PC-3 (cell line): Measurements from ENCODE around the gene TFIP11. TPM values are rescaled to one million over a fixed set of nuclear protein-coding genes. Genes with fewer than 3 reads are reported as not detected.

Source experiments
- ATAC-seq: fragments of 200-7000 bp; cut with Tn5 transposase; 2 replicates; pipeline ENCODE4 v1.9.1; 2020; ENCODE audit warnings: mild to moderate bottlenecking, moderate library complexity
- BruUV-seq: library from RNA; stranded (reverse); fragments of 400-500 nt; replicated peaks from 2 replicates; lab custom pipeline; 2021; lab: Mats Ljungman, UMichigan
- CTCF ChIA-PET: fragments of 300-600 bp; sonication (Branson Sonifier 250); formaldehyde crosslinking; loops from one replicate; lab custom pipeline; 2022; ENCODE audit warnings: antibody characterized with exemption; lab: Charles Lee
- POLR2A ChIA-PET: fragments of 300-600 bp; sonication (Branson Sonifier 250); formaldehyde crosslinking; loops from one replicate; lab custom pipeline; 2022; ENCODE audit warnings: antibody characterized with exemption; ENCODE audit not compliant: unreplicated experiment; lab: Charles Lee
- DNase-seq: peaks from one replicate; pipeline ENCODE4 v3.0.0-alpha.2; 2015
- H2AFZ ChIP-seq: fragments of 300-600 bp; sonication (generic); 2 replicates; pipeline ENCODE4 v1.6.0; 2016; ENCODE audit warnings: antibody characterized with exemption, low read length
- H3F3A ChIP-seq: fragments of 300-600 bp; sonication (generic); one replicate; pipeline ENCODE4 v1.6.0; 2017; ENCODE audit warnings: antibody characterized with exemption, low read length, control low read depth, mild to moderate bottlenecking; ENCODE audit not compliant: unreplicated experiment
- H3K27ac ChIP-seq: fragments of 300-600 bp; sonication (generic); 2 replicates; pipeline ENCODE4 v1.5.1; 2016; ENCODE audit warnings: mild to moderate bottlenecking, low read length
- H3K27me3 ChIP-seq: fragments of 300-600 bp; sonication (generic); 2 replicates; pipeline ENCODE4 v1.6.1; 2016; ENCODE audit warnings: low read length, mixed read lengths
- H3K36me3 ChIP-seq: fragments of 300-600 bp; sonication (generic); 2 replicates; pipeline ENCODE4 v1.6.1; 2016; ENCODE audit warnings: low read depth, mixed run types, low read length, mixed read lengths
- H3K4me1 ChIP-seq: fragments of 300-600 bp; sonication (generic); 2 replicates; pipeline ENCODE4 v1.5.1; 2016; ENCODE audit warnings: low read length; ENCODE audit not compliant: insufficient read depth
- H3K4me2 ChIP-seq: fragments of 300-600 bp; sonication (generic); 2 replicates; pipeline ENCODE4 v1.6.0; 2016; ENCODE audit warnings: low read length
- H3K4me3 ChIP-seq: fragments of 300-600 bp; sonication (generic); 2 replicates; pipeline ENCODE4 v1.5.1; 2016; ENCODE audit warnings: mild to moderate bottlenecking, low read length, mixed read lengths
- H3K79me2 ChIP-seq: fragments of 300-600 bp; sonication (generic); 2 replicates; pipeline ENCODE4 v1.6.1; 2017; ENCODE audit warnings: low read length, mixed read lengths
- H3K9ac ChIP-seq: fragments of 300-600 bp; sonication (generic); 2 replicates; pipeline ENCODE4 v1.6.0; 2016; ENCODE audit warnings: mild to moderate bottlenecking, low read length
- H3K9me2 ChIP-seq: fragments of 300-600 bp; sonication (generic); replicated peaks from 2 replicates; pipeline ENCODE4 v1.6.1; 2016; ENCODE audit warnings: mixed run types, low read length, mixed read lengths
- H3K9me3 ChIP-seq: fragments of 300-600 bp; sonication (generic); 2 replicates; pipeline ENCODE4 v1.6.1; 2016; ENCODE audit warnings: low read length, mixed read lengths
- H4K20me1 ChIP-seq: fragments of 300-600 bp; sonication (generic); 2 replicates; pipeline ENCODE4 v1.6.1; 2016; ENCODE audit warnings: low read length, mixed read lengths
- EZH2 ChIP-seq: fragments of 300-600 bp; sonication (generic); IDR thresholded peaks from one replicate; pipeline ENCODE4 v1.6.1; 2017; ENCODE audit warnings: antibody characterized with exemption, mild to moderate bottlenecking, low read length; ENCODE audit not compliant: unreplicated experiment
- EZH2phosphoT487 ChIP-seq: fragments of 300-600 bp; sonication (generic); IDR thresholded peaks from 2 replicates; pipeline ENCODE4 v1.6.1; 2018; ENCODE audit warnings: mild to moderate bottlenecking, antibody characterized with exemption, low read length, borderline replicate concordance
- intact Hi-C: fragments of 100-400 bp; cut with micrococcal nuclease; formaldehyde crosslinking; loops from 2 replicates; pipeline ENCODE4 v1.9.0; 2023
- total RNA-seq: library from RNA; depleted of rRNA; stranded (reverse); fragments of >200 nt; gene quantifications from 2 replicates; pipeline ENCODE4 v1.2.3, GENCODE V29; 2014
- TF ChIP-seq, protein P1 (sequence below): fragments of 300-600 bp; sonication (generic); conservative IDR thresholded peaks from 2 replicates; pipeline ENCODE4 v1.5.1; 2017; ENCODE audit warnings: antibody characterized with exemption, low read depth, mild to moderate bottlenecking, low read length

Gene TFIP11
- total RNA-seq, 1 experiment from 2014 or later = 22.4 TPM

- Histone ChIP-seq H3K79me2 (no peaks in the 10 kb centered on the region), H3K27me3 (no peaks in the 10 kb centered on the region), H3K4me2 (no peak overlapping the region), H2AFZ (no peak overlapping the region), H3K9me2 (no peaks in the 10 kb centered on the region), H3K27ac (no peak overlapping the region), H3K9me3 (no peaks in the 10 kb centered on the region), H3K4me3 (no peak overlapping the region), H3K4me1 (no peaks in the 10 kb centered on the region), H4K20me1 (no peaks in the 10 kb centered on the region), H3F3A (no peaks in the 10 kb centered on the region), H3K36me3 (peaks cover 2% of the 10 kb centered on the region; the same call in 1 of the 2 replicates), H3K9ac (no peak overlapping the region)
- no TSS peak for BruUV-seq
- ATAC-seq (no peak), DNase-seq (no peak)
- ChIA-PET CTCF (no interaction called here), POLR2A (no interaction called here)
- TF ChIP-seq, protein P1, sequence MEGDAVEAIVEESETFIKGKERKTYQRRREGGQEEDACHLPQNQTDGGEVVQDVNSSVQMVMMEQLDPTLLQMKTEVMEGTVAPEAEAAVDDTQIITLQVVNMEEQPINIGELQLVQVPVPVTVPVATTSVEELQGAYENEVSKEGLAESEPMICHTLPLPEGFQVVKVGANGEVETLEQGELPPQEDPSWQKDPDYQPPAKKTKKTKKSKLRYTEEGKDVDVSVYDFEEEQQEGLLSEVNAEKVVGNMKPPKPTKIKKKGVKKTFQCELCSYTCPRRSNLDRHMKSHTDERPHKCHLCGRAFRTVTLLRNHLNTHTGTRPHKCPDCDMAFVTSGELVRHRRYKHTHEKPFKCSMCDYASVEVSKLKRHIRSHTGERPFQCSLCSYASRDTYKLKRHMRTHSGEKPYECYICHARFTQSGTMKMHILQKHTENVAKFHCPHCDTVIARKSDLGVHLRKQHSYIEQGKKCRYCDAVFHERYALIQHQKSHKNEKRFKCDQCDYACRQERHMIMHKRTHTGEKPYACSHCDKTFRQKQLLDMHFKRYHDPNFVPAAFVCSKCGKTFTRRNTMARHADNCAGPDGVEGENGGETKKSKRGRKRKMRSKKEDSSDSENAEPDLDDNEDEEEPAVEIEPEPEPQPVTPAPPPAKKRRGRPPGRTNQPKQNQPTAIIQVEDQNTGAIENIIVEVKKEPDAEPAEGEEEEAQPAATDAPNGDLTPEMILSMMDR = no peak
- TF ChIP-seq EZH2 (no peak), EZH2phosphoT487 (no peak)
- intact Hi-C loops = no loop called here
Observed at GRCh38 chr22:26460202-26460601, 52.1 kb downstream of the TFIP11 start.

DNA sequence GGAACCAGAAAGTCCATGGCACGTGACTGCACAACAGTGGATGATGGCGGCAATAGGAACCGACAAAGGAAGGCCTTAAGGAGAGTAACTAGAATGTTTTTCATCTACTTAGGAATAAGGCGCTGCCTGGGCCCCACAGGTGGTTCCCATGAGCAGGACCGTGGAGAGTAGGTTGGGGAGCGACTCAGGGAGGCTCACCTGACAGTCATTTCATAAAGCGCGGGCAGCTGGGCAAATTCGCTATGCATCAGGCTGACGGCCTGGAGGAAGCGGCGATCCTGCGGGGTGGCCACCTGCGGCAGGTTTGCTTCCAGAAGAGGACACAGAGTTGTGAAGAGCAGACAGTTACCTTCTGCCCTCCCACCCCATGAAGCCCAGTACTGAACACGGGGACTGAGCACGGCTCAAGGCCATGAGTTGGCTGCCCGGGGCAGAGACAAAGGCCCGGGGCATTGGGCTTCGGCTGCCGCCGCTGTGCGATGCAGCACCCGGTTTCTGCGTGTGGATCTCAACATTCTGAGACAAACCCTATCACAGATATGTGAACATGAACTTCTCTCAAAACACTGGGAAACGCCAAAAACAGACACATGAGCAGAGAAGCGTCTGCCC lies 54.5 kb downstream of the TFIP11 start:
- Histone ChIP-seq H3K9ac (no peak overlapping the region), H3K4me1 (no peaks in the 10 kb centered on the region), H2AFZ (no peak overlapping the region), H3K79me2 (no peaks in the 10 kb centered on the region), H3K27me3 (no peaks in the 10 kb centered on the region), H3K4me2 (no peak overlapping the region), H3K4me3 (no peak overlapping the region), H3K27ac (no peak overlapping the region), H3K9me3 (no peaks in the 10 kb centered on the region), H3K9me2 (no peaks in the 10 kb centered on the region), H3K36me3 (peaks cover 2% of the 10 kb centered on the region; the same call in 1 of the 2 replicates), H3F3A (no peaks in the 10 kb centered on the region), H4K20me1 (no peaks in the 10 kb centered on the region)
- DNase-seq = no peak
- ChIA-PET POLR2A (no interaction called here), CTCF (no interaction called here)
- ATAC-seq = no peak
- TF ChIP-seq EZH2phosphoT487 (no peak), EZH2 (no peak)
- TF ChIP-seq, protein P1 = no peak
- no TSS peak for BruUV-seq
- intact Hi-C loops = no loop called here

DNA sequence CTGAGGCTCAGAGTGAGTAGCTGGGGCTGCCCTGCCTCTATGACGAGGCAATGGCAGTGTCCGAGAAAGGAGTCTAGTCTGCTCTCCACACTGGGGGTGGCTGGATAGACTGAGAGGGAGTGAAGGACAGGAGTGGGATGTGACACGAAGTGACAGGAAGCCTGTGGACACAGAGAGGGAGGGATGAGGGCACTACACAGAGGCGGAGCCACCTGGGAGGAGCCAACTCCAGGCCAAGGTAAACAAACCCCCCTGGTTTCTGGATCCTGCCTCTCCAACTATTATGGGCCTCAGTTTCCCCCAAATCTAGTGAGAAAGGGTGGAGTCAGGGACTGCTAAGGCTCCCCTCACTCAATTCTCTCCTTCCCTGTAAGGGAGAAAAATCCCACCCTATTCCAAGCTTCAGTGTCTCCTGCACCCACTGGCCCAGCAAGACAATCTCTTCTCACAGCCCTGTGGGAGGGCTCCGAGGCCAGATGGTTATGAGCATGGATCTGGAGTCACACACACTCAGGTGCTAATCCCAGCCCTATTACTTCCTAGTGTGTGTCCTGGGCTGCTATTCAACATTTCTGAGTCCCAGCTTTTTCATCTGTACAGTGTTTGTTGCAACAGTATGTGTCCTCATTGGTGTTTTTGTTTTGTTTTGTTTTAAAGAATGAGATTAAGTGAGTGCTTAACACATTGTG lies 58.3 kb downstream of the TFIP11 start:
- Histone ChIP-seq H3K4me3 (no peak overlapping the region), H3K9me2 (no peaks in the 10 kb centered on the region), H3K9me3 (no peaks in the 10 kb centered on the region), H3K27me3 (no peaks in the 10 kb centered on the region), H3K36me3 (no peaks in the 10 kb centered on the region), H3F3A (no peaks in the 10 kb centered on the region), H3K79me2 (no peaks in the 10 kb centered on the region), H3K4me1 (no peaks in the 10 kb centered on the region), H3K9ac (no peak overlapping the region), H3K27ac (no peak overlapping the region), H2AFZ (no peak overlapping the region), H3K4me2 (no peak overlapping the region), H4K20me1 (no peaks in the 10 kb centered on the region)
- ChIA-PET CTCF (no interaction called here), POLR2A (no interaction called here)
- BruUV-seq = no TSS peak
- no peak for ATAC-seq
- intact Hi-C loops = no loop called here
- no peak for DNase-seq
- TF ChIP-seq EZH2 (no peak), EZH2phosphoT487 (no peak)
- TF ChIP-seq, protein P1 = no peak
